ENCODE results near the gene CRELD1.

Gene CRELD1

GRCh38 chr3:9955611-9956352, 22.1 kb downstream of the CRELD1 start:
- no peak for DNase-seq (ENCODE audit: low read depth in 2 of 2)

- DNase-seq (ENCODE audit: low read depth in 2 of 2), result no peak
Measured at GRCh38 chr3:9957214-9957613, 23.6 kb downstream of the CRELD1 start.

- no peak for DNase-seq (ENCODE audit: low read depth in 2 of 2)
Measured at GRCh38 chr3:9965200-9965875, 31.7 kb downstream of the CRELD1 start.

- DNase-seq (ENCODE audit: low read depth in 2 of 2), result no peak
Measured at GRCh38 chr3:9966841-9967240, 33.2 kb downstream of the CRELD1 start.

- no peak for DNase-seq (ENCODE audit: low read depth in 2 of 2)
Measured at GRCh38 chr3:9969632-9970019, 36.0 kb downstream of the CRELD1 start.

- DNase-seq (ENCODE audit: low read depth in 2 of 2), result no peak
Measured at GRCh38 chr3:9970020-9970652, 36.5 kb downstream of the CRELD1 start.

GRCh38 chr3:9976721-9977709, 43.4 kb downstream of the CRELD1 start:
- peak in 1 of 2 donors; percentile 3 for DNase-seq (ENCODE audit: low read depth in 2 of 2)

GRCh38 chr3:9978710-9979305, 45.2 kb downstream of the CRELD1 start:
- DNase-seq (ENCODE audit: low read depth in 2 of 2), result no peak

GRCh38 chr3:9980251-9980650, 46.6 kb downstream of the CRELD1 start:
- DNase-seq (ENCODE audit: low read depth in 2 of 2), result no peak

- no peak for DNase-seq (ENCODE audit: low read depth in 2 of 2)
Measured at GRCh38 chr3:9986230-9986725, 52.6 kb downstream of the CRELD1 start.

GRCh38 chr3:9994086-9994844, 60.6 kb downstream of the CRELD1 start:
- DNase-seq (ENCODE audit: low read depth in 2 of 2), result no peak
